ENCODE data around the gene TMEM131.
A peak's percentile ranks its signal among the peaks of the same experiment; 100 is the strongest.
"Not testable (repeated sequence)": the region's sequence is repeated elsewhere in the genome, so short reads cannot be mapped to it uniquely, and the experiment has no call there.

Gene TMEM131

DNA sequence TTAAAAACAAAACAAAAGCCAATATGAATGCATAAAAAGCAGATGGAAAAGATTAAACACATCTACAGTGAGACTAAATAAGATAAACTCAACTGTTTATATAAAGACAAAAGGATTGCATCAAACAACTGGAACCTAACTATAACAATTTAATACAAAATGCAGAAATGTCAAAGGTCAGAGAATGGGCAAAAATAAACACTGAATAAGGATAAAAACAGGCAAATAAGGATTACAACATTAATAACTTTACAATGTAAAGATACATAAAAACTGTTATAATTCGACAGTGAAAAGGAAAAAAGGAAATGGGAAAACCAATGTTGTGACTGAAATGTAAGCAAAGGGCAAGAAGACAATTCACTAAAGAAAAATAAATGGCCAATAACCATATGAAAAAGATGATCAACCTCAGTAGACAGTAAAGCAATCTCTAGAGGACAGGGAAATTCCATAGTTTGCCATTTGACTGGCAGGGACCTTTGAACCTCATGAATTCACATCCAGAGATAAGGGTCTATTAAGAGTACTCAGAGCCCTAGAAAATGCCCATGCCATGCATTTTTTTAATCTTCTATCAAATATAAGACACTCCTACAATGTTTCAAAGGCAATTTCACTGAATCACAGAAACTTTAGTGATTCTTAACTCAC is 83.7 kb downstream of the TMEM131 start:
- no peak for DNase-seq (ENCODE audit: low read depth, low spot score)

DNA sequence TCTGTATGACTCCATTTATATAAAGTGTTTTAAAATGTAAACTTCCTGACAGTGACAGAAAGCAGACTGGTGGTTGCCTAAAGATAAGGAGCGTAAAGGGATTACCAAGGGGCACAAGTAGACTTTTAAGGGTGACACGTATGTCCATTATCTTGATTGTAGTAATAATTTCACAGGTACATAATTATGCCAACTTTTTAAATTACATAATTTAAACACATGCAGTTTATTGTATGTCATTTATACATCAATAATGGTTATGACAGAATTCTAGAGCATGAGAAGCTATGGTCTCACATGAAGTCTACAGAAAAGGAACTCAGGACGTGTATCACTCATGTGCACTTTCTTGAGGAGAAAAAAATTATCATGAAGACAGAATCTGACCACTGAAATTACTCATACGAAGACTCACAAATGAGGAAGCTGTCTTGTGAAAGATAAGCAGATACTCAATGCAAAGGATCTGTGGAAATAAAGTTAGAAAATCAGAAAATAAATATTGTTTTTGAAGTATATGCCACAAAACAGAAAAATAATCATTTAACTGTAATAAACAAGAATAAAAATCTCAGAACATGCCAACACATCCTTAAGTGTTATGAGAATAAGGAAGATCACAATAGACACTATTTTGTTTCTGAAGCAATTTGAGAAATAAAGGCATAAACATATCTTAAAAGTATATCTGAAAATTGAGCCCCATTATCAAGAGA is 84.4 kb downstream of the TMEM131 start:
- no peak for DNase-seq (ENCODE audit: low read depth, low spot score)

DNA sequence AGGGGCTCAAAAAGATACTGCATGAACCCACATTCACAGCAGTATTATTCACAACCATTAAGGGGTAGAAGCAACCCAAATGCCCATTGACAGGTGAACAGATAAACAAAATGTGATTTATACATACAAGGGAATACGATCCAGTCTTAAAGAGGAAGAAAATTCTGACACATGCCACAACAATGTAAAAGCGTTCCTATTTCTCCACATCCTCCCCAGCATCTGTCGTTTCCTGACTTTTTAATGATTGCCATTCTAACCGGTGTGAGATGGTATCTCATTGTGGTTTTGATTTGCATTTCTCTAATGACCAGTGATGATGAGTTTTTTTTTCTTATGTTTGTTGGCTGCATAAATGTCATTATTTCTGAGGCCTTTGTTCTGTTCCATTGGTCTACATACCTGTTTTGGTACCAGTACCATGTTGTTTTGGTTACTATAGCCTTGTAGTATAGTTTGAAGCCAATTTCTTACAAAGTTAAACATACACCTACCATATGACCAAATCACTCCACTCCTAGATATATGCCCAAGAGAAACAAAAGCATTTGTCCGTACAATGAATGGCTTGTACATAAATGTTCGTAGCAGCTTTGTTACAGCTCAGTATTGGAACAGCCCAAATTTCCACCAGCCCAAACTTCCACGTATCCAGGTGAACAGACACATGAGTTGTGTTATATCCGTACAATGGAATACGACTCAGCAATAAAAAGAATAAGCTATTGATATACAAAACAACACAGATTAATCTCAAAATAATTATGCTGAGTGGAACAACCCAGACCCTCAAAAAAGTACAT is 85.1 kb downstream of the TMEM131 start:
- no peak for DNase-seq (ENCODE audit: low read depth, low spot score)

DNA sequence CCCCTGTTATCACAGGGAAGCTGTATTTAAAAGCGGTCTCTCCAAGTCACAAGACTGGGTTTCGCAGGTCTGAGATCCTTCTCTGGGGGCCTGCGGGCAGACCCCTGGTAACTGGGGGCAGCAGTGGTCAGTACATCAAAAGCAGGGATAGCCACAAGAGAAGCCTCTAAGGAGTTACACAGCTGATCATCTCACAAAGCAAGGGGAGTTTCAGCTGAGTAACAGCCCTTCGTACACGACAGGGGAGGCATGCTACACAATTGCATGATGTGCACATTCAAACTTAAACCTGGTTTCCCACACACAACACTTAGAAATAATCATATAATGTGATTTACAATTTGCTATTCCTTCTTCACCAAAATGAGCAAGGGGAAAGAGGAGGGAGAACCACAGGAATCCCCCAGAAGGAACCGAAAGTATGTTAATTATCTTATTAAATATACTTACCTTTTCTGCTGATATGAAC is 87.5 kb downstream of the TMEM131 start:
- DNase-seq (ENCODE audit: low read depth, low spot score) = no peak

DNA sequence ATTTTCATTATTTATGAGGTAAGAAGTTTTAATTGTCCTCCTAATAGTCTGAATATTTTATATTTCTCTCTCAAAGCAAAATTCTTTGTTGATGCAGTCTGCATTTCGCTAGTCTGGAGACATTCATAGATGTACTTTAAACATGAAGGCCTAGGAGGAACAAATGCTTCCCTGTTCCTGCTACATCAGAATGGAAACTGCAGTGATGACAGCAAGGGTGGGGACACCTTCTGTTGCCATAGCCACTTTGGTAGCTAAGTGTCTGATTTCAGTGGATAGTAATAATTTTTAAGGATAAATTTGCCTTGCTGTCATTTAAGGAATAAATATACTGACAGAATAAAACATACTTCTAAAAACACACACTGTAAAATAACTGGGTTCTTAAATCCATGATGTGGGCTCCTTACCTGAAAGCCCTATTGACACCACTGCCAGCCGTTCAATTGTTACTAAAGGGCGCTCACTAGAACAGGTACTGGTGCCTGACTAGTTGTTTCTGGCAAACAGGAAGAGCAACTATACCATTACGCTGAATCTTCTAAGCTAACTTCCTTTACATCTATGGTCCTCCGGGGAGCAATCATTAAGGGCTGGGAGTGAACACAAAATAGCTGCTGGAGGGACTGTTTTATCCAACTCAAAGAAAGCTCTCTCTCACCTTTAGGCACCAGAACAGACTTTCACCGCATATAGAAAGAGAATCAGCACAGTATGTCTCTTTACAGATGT is 88.2 kb downstream of the TMEM131 start:
- DNase-seq (ENCODE audit: low read depth, low spot score) = no peak

DNA sequence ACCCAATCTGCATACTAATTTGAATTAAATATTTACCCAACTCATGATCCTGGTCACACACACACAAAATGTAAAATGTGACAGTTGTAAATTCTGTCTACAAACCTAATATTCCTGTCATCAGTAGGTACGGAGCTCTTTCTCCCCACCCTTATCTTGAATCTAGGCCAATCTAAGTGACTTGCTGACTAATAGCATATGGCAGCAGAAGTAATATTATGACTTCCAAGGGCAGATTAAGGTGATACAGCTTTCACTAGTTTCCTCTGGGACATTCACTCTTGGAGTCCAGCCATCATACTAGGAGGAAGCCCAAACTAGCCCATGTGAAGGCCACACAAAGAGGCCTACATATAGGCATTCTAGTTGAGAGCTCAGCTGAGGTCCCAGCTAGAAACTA is 89.4 kb downstream of the TMEM131 start:
- no peak for DNase-seq (ENCODE audit: low read depth, low spot score)

DNA sequence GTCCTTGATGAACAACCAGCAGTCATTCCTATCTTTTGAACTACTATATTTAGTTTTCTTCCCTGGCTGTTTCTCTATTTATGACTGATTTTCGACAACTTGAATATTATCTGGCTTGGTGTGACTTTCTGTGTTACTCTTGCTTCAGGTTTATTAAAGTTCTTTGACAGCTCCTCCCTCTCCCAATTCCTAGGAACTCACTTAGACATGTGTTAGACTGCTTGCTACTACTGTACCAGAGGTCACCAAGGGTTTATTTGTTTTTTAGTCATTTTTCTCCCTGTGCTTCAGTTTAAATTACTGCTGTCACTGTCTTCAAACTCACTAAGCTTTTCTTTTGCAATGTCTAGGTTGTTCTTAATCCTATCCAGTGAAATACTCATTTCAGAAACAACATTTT is 90.5 kb downstream of the TMEM131 start:
- DNase-seq (ENCODE audit: low read depth, low spot score) = no peak

DNA sequence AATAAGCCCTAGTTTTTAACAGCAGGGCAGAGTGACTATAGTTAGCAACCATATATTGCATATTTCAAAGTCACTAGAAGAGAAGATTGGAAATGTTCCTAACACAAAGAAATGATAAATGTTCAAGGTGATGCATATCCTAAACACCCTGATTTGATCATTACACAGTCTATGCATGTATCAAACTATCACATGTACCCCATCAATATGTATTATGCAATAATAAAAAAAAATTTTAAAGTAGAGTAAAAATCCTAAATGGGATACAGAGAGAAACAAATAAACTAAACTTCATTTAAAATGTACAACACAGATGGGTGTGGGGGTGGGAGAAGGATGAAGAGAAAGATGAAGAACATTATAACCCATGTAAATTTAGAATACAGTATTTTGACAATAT is 93.9 kb downstream of the TMEM131 start:
- DNase-seq (ENCODE audit: low read depth, low spot score) = no peak

DNA sequence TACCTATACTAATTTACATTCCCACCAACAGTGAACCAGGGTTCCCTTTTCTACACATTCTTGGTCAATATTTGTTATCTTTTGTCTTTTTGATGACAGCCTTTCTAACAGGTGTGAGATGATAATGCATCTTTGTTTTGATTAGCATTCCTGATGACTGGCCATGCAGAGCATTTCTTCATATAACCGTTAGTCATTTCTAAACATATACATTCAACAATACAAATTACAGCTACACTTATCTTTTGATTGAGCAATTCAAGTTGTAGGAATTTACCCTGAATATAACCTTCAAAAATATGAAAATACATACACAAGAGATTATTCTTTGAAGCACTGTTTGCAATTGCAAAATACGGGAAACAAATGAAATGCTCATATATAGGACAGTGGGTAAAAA is 94.9 kb downstream of the TMEM131 start:
- no peak for DNase-seq (ENCODE audit: low read depth, low spot score)

DNA sequence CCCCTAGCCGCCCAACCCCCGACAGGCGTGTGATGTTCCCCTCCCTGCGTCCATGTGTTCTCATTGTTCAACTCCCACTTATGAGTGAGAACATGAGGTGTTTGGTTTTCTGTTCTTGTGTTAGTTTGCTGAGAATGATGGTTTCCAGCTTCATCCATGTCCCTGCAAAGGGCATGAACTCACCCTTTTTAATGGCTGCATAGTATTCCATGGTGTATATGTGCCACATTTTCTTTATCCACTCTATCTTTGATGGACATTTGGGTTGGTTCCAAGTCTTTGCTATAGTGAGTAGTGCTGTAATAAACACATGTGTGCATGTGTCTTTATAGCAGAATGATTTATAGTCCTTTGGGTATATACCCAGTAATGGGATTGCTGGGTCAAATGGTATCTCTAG is 102.7 kb downstream of the TMEM131 start:
- DNase-seq (ENCODE audit: low read depth, low spot score) = not testable (repeated sequence)

DNA sequence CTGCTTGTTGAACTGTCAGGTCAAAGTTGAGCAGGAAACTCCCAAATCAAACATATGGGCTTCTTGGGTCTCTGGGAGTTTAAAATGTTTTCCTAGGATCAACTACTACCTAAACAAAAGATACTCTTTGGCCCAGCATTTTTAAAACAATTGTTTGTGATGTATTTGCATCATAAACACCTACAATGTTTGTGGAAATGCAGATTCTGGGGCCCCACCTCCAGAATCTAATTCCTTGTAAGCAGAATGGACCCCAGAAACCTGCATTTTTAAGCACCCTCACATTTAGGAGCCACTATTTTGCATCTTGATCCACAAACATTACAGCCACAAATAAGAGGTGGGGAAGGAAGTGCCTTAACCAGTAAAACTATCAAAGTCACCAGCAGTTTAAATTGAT is 104.1 kb downstream of the TMEM131 start:
- no peak for DNase-seq (ENCODE audit: low read depth, low spot score)

DNA sequence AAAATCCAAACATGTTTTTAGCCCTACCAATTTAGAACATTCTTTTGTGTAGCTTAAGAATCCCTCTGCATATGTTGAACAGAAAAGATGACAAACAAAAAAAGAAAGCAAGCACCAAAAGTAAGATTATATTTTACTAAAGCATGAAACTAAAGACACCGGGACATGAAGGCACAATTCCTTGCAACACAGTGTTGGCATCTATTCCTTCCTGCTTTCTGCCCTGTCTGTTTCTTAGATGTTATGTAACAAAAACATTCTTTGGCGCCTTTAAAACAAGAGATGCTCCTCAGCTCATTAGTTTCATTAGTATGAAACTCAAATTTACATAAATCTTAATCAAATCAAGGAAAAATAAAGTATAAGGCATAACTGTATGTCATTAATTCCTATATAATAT is 106.6 kb downstream of the TMEM131 start:
- DNase-seq (ENCODE audit: low read depth, low spot score) = no peak

DNA sequence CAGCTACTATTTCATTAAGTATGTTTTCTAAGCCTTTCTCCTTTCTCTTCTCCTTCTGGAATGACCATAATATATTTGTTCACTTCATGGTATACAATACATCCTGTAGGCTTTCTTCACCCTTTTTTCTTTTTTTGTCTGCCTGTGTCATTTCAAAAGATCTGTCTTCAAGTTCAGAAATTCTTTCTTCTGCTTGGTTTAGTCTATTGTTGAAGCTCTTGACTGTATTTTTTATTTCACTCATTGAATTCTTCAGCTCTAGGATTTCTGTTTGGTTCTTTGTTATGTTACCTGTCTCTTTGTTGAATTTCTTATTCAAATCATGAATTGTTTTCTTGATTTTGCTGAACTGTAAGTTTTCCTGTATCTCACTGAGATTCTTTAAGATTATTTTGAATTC is 109.9 kb downstream of the TMEM131 start:
- no peak for DNase-seq (ENCODE audit: low read depth, low spot score)

DNA sequence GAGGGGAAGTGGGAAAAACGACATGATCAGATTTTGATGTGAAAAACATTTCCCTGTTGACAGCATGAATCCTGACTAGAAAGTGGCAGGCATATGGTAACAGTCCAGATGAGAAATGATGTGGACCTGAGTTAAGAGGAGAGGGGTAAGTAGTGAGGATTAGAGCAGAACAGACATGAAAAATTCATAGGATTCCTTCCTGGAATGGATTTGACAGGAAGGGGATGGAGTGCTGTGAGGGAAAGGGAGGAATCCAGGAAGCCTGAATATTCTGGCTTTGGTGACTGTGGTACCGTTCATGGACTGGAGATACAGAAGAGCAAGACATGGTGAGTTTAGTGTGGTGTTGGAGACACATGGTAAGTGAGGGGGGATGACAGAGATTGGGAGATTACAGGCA is 115.4 kb downstream of the TMEM131 start:
- DNase-seq (ENCODE audit: low read depth, low spot score) = no peak

DNA sequence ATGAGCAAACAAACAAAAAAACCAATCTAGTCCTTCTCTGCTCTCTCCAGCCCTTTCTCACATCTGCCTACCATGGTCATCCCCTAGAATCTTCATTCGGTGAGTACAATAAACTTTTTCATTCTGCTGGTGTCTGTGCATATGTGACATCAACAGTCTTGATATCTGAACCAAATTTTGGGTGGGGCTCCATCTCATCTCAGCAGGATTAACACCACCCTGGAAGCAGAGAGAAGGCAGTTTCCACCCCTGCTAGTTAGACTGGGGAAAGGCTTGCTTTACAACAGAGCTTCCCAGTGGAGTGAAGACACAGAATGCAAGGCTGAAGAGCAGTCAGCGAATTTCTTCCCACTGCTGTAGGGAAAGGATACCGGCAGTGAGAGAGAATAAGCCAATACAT is 116.9 kb downstream of the TMEM131 start:
- DNase-seq (ENCODE audit: low read depth, low spot score) = no peak

DNA sequence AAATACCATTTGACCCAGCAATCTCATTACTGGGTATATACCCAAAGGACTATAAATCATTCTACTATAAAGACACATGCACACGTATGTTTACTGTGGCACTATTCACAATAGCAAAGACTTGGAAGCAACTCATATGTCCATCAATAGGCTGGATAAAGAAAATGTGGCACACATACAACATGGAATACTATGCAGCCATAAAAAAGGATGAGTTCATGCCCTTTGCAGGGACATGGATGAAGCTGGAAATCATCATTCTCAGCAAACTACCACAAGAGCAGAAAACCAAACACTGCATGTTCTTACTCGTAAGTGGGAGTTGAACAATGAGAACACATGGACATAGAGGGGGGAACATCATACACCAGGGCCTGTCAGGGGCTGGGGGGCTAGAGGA is 117.4 kb downstream of the TMEM131 start:
- DNase-seq (ENCODE audit: low read depth, low spot score) = not testable (repeated sequence)

DNA sequence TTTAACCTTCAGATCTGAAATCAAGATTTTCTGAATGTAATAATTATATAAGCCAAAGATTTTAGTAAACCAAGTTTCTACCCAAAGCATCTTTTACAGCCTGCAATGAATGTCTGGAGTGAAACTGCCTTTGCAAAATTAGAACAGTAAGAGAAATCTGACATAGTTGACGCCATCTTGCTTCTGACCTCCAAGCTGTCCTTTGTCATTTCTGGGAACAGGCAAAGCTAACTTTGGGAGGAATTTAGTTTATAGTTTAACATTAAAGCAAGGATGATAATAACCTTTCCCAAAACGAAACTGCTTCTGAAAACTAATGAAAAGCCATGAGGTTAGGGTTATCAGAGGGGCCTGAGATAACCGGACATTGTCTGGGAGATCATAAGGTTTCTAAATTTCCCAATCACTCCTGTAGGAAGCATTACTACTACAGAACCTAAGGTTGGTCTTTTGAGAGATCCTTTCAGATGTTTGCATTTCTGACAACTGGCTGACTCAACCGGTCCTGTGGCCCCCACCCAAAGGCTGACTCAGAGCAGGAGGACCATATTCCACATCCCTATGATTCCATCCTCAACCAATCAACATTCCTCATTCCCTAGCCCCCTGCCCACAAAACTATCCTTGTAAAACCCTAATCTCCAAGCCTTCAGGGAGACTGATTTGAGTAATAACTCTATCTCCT is 124.5 kb downstream of the TMEM131 start:
- DNase-seq (ENCODE audit: low read depth, low spot score) = no peak

DNA sequence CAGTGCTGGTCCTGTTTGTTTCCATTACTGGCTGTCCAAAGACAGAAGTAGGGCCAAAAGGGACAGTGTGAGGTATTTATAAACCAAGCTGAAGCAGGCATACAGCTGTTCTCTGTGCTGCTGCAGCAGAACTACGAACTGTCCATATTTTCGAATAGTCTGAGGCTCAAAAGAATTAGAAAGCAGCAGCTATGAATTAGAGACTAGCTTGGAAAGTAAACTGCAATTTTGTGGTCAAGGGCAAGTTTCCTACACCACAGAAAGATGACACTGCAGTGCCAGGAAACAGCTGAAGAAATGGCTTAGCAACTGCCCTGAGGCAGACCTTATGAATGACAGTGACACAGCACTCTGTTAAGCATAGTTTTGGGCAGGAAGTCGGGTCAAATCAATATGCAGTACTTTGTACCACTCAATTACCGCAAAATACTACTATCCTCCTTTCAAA is 125.3 kb downstream of the TMEM131 start:
- no peak for DNase-seq (ENCODE audit: low read depth, low spot score)

DNA sequence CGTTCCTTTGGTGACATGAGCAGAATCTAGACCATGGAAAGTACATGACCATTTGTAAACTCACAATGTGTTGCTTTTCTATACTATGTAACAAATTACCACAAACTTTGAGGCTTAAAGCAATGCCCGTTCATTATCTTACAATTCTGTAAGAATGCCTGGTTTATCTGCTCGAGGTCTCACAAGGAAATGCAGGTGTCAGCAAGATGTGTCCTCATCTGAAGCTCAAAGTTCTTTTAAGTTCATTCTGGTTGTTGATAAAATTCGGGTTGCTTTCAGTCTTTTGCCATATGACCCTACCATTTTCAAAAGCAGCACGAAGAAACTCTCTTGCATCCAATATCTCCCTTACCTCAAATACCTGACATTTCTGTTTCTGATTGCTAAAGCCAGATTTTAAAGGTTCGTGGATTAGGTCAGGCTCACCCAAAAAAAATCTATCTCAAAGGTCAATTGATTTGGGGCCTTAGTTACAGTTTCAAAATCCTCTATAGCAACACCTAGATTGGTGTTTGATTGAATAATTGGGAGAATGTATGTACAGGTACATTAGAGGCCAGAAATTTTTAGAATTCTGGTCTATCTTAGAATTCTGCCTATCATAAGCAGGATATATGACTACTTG is 125.9 kb downstream of the TMEM131 start:
- DNase-seq (ENCODE audit: low read depth, low spot score) = no peak

DNA sequence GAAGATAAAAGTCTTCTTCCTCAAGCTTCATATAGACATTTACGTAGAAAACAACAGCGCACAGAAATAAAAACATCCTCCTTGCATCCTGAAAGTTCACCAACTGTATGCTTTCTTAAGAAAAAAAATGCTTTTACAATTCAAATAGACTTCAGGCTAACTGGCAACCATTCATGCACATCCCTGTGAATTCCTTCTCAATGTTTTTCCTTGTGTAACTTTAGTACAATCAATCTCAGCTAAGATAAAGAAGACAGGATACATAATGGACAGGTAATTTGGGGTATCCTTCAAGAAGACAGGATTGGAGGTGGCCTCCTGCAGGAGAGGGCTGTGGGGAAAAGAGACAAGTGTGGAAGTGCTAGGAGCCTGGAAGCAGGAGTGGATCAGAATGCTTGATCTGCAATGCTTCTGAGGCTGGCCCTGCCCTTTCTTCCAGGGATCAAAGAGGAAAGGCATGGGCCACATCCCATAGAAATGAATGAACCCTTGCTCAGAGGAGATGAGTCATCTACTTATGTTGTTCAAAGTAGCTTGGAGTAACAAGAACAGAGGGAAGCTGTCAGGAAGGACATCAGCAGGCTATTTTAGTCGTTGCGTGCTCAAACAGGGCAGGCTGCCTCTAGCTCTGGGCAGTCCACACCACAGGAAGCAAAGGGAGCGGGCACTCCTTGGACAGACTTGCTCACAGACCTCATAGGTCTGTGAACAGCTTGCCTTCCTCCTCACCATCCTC is 126.6 kb downstream of the TMEM131 start:
- DNase-seq (ENCODE audit: low read depth, low spot score) = peak; percentile 83
